ENCODE results near the gene ADIPOR1. TPM values are rescaled to one million over a fixed set of nuclear protein-coding genes. Genes with fewer than 3 reads are reported as not detected.
"Not testable (repeated sequence)": the region's sequence is repeated elsewhere in the genome, so short reads cannot be mapped to it uniquely, and the experiment has no call there.

Gene ADIPOR1
- total RNA-seq, 5 donors from 2014 or later (not counting 1 experiment from before 2014, with no cell fraction given), result 50.3 to 70.1 (median 53.7) TPM

DNA sequence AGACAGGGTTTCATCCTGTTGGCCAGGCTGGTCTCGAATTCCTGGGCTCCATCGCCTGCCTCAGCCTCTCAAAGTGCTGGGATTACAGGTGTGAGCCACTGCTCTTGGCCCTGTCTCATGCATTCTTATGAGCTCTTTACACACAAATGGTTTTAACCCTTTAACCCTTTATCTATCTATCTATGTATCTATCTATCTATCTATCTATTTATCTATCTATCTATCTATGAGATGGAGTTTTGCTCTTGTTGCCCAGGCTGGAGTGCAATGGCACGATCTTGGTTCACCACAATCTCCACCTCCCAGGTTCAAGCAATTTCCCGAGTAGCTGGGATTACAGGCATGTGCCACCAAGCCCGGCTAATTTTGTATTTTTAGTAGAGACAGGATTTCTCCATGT, 54.3 kb downstream of the ADIPOR1 start:
- H3K4me1 Mint-ChIP-seq; DNase-seq; H3K27ac ChIP-seq (ENCODE audit: low read length); H3K27me3 Mint-ChIP-seq; H3K4me1 ChIP-seq (ENCODE audit: control insufficient read depth in 1 of 2, extremely low read depth in 1 of 2, insufficient read depth in 2 of 2, low read length in 2 of 2); H3K9me3 ChIP-seq; CTCF ChIA-PET; H3K27me3 ChIP-seq (replicated peaks in 1 of 2; ENCODE audit: control insufficient read depth in 2 of 2, extremely low read depth in 1 of 2, insufficient read depth in 2 of 2, low read length in 1 of 2); H3K27ac Mint-ChIP-seq; H3K4me3 ChIP-seq (ENCODE audit: control insufficient read depth in 1 of 2, extremely low read depth in 1 of 2, low read length in 1 of 2); H3K4me3 Mint-ChIP-seq; POLR2A ChIA-PET; ATAC-seq (replicated peaks in 1 of 4); H3K9me3 Mint-ChIP-seq: not testable (repeated sequence)
- H3K36me3 ChIP-seq (ENCODE audit: control insufficient read depth in 2 of 2, extremely low read depth in 1 of 2, insufficient read depth in 1 of 2, low read length in 1 of 2), result peaks cover 12 to 40% of the 10 kb centered on the region in 2 donors
- peaks cover 30% of the 10 kb centered on the region for H3K36me3 Mint-ChIP-seq
- WGBS (ENCODE audit: insufficient coverage), result no CpG with 5 or more reads among the region's 5 CpGs

DNA sequence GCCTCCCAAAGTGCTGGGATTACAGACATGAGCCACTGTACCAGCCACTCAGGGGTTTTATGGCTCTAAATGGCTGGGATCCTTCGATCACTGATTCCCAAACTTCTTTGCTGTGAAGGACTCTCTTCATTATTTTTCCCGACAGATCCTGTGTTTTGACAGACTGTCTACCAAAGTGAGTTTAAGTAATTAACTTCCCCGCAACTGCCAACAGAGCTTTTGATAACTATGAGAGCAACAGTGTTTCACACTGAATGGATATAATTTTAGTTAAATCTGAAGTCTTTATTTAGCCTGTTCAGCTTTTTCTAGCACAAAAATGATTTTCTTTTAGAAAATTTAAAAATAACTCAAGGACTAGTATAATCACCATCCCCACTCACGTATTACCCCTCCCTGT, 56.6 kb downstream of the ADIPOR1 start:
- no peak for ATAC-seq (replicated peaks in 1 of 4)
- Mint-ChIP-seq H3K4me1 (no peaks in the 10 kb centered on the region), H3K9me3 (no peaks in the 10 kb centered on the region), H3K27me3 (no peaks in the 10 kb centered on the region), H3K4me3 (no peak overlapping the region), H3K27ac (no peak overlapping the region), H3K36me3 (peaks cover 37% of the 10 kb centered on the region)
- H3K9me3 ChIP-seq, result no peaks in the 10 kb centered on the region
- ChIA-PET POLR2A (interaction anchor here in 1 of 2 donors (0.7 kb wide), 1 partner anchor 51 kb away, joined by 3 read pairs; no protein-coding TSS in a partner anchor), CTCF (interaction anchor here in 1 of 2 donors (0.5 kb wide), 1 partner anchor 436 kb away, joined by 4 read pairs; no protein-coding TSS in a partner anchor)
- no peak for DNase-seq
- no peaks in the 10 kb centered on the region for H3K27me3 ChIP-seq (replicated peaks in 1 of 2; ENCODE audit: control insufficient read depth in 2 of 2, extremely low read depth in 1 of 2, insufficient read depth in 2 of 2, low read length in 1 of 2)
- no peak overlapping the region for H3K4me3 ChIP-seq (ENCODE audit: control insufficient read depth in 1 of 2, extremely low read depth in 1 of 2, low read length in 1 of 2)
- peaks cover 10 to 47% of the 10 kb centered on the region in 2 donors for H3K36me3 ChIP-seq (ENCODE audit: control insufficient read depth in 2 of 2, extremely low read depth in 1 of 2, insufficient read depth in 1 of 2, low read length in 1 of 2)
- no peaks in the 10 kb centered on the region for H3K4me1 ChIP-seq (ENCODE audit: control insufficient read depth in 1 of 2, extremely low read depth in 1 of 2, insufficient read depth in 2 of 2, low read length in 2 of 2)
- H3K27ac ChIP-seq (ENCODE audit: low read length), result no peak overlapping the region
- 93% methylated on average over 2 of the region's 4 CpGs for WGBS (ENCODE audit: insufficient coverage)

- H3K27ac ChIP-seq (ENCODE audit: low read length), result no peak overlapping the region
- WGBS (ENCODE audit: insufficient coverage), result 100% methylated on average over 3 of the region's 7 CpGs
- no peaks in the 10 kb centered on the region for H3K9me3 ChIP-seq
- POLR2A ChIA-PET, result interaction anchor here (0.6 to 1.1 kb wide), 2 partner anchors 107 to 128 kb away, joined by 4 read pairs; no protein-coding TSS in a partner anchor
- DNase-seq (no peak), ATAC-seq (replicated peaks in 1 of 4) (no peak)
- peaks cover 41% of the 10 kb centered on the region for H3K36me3 Mint-ChIP-seq
- no peak overlapping the region for H3K4me3 Mint-ChIP-seq
- peaks cover 0 to 60% of the 10 kb centered on the region in 2 donors for H3K36me3 ChIP-seq (ENCODE audit: control insufficient read depth in 2 of 2, extremely low read depth in 1 of 2, insufficient read depth in 1 of 2, low read length in 1 of 2)
- H3K9me3 Mint-ChIP-seq, result no peaks in the 10 kb centered on the region
- peaks cover 9 to 19% (median 14%) of the 10 kb centered on the region in 3 donors for H3K4me1 Mint-ChIP-seq
- H3K27me3 ChIP-seq (replicated peaks in 1 of 2; ENCODE audit: control insufficient read depth in 2 of 2, extremely low read depth in 1 of 2, insufficient read depth in 2 of 2, low read length in 1 of 2), result no peaks in the 10 kb centered on the region
- H3K27me3 Mint-ChIP-seq, result no peaks in the 10 kb centered on the region
- no peak overlapping the region for H3K27ac Mint-ChIP-seq
- CTCF ChIA-PET, result no interaction called here
- peaks cover 8 to 12% of the 10 kb centered on the region in 2 experiments for H3K4me1 ChIP-seq (ENCODE audit: control insufficient read depth in 1 of 2, extremely low read depth in 1 of 2, insufficient read depth in 2 of 2, low read length in 2 of 2)
- no peak overlapping the region for H3K4me3 ChIP-seq (ENCODE audit: control insufficient read depth in 1 of 2, extremely low read depth in 1 of 2, low read length in 1 of 2)
These were observed 65.6 kb downstream of the ADIPOR1 start for GRCh38 chr1:202892501-202892900.

Other genes with a start within 250 kb of the ADIPOR1 start
- under 1 TPM in 3 of 5 donors, not detected in 2; 0.03 to 0.07 (median 0.06) TPM for gene SYT2, start 247.9 kb downstream of the ADIPOR1 start, total RNA-seq
- gene KDM5B, start 149.9 kb downstream of the ADIPOR1 start, total RNA-seq, result 10 to 100 TPM; 46.3 to 71.7 (median 56.5) TPM
- gene PCAT6, start 147.4 kb downstream of the ADIPOR1 start, total RNA-seq, result 1 to 10 TPM in 2 of 5 donors, under 1 TPM in 2, not detected in 1; 0.44 to 1.5 (median 0.79) TPM
- 10 to 100 TPM in 4 of 5 donors, 1 to 10 TPM in 1; 9.2 to 18.3 (median 15.6) TPM for gene RABIF, start 69.2 kb downstream of the ADIPOR1 start, total RNA-seq
- 10 to 100 TPM; 18.8 to 22.7 (median 22.0) TPM for gene KLHL12, start 31.1 kb downstream of the ADIPOR1 start, total RNA-seq
- 10 to 100 TPM; 37.5 to 44.0 (median 40.0) TPM for gene CYB5R1, start 8.9 kb upstream of the ADIPOR1 start, total RNA-seq
- 100 to 1,000 TPM in 2 of 5 donors, 10 to 100 TPM in 3; 67.5 to 124 (median 68.4) TPM for gene TMEM183A, start 49.1 kb upstream of the ADIPOR1 start, total RNA-seq
- gene PPFIA4, start 68.2 kb upstream of the ADIPOR1 start, total RNA-seq, result 1 to 10 TPM in 4 of 5 donors, under 1 TPM in 1; 0.66 to 2.0 (median 1.7) TPM
- gene MYOG, start 127.7 kb upstream of the ADIPOR1 start, total RNA-seq, result not detected
- not detected for gene ADORA1, start 169.4 kb upstream of the ADIPOR1 start, total RNA-seq
- not detected for gene MYBPH, start 217.5 kb upstream of the ADIPOR1 start, total RNA-seq
- under 1 TPM in 2 of 5 donors, not detected in 3; 0.20 to 0.30 TPM for gene CHI3L1, start 228.4 kb upstream of the ADIPOR1 start, total RNA-seq

Data from T-cell (primary cell).